CD14-positive monocyte (primary cell): ENCODE results near the gene CKAP4. TPM values are rescaled to one million over a fixed set of nuclear protein-coding genes. Genes with fewer than 3 reads are reported as not detected.

Experiments used
- DNase-seq, 3 donors: peaks; one replicate each; pipeline ENCODE4 v3.0.0-alpha.2; 2011 to 2022
- H2AFZ ChIP-seq: 2 replicates; pipeline ENCODE4 v1.6.0; 2012; ENCODE audit warnings: mild to moderate bottlenecking, low read depth, low read length, inconsistent platforms; ENCODE audit not compliant: insufficient read depth, poor library complexity, severe bottlenecking
- H3K27ac ChIP-seq, 2 donors: 1 replicate in 1 of 2; 2 replicates in 1 of 2; pipeline ENCODE4 v1.5.1; 2012 to 2013; ENCODE audit warnings: low read length in 2 of 2, control low read depth in 1 of 2, inconsistent platforms in 1 of 2, low read depth in 1 of 2, mild to moderate bottlenecking in 1 of 2
- H3K27me3 ChIP-seq, 2 donors: one replicate each; pipeline versions ENCODE4 v1.6.0 to v1.6.1; 2011 to 2013; ENCODE audit warnings: low read length in 2 of 2; ENCODE audit not compliant: control insufficient read depth in 2 of 2, insufficient read depth in 2 of 2
- H3K36me3 ChIP-seq, 2 donors: replicated peaks in 1 of 2; 1 replicate in 1 of 2; 2 replicates in 1 of 2; pipeline versions ENCODE4 v1.5.1 to v1.6.1; 2012 to 2013; ENCODE audit warnings: low read length in 2 of 2, control low read depth in 1 of 2, inconsistent platforms in 1 of 2, mild to moderate bottlenecking in 1 of 2; ENCODE audit not compliant: insufficient read depth in 2 of 2, control insufficient read depth in 1 of 2
- H3K4me1 ChIP-seq, 2 donors: 1 replicate in 1 of 2; 2 replicates in 1 of 2; pipeline versions ENCODE4 v1.5.1 to v1.6.1; 2012 to 2013; ENCODE audit warnings: low read length in 2 of 2, control low read depth in 1 of 2, inconsistent platforms in 1 of 2, mild to moderate bottlenecking in 1 of 2, moderate library complexity in 1 of 2; ENCODE audit not compliant: insufficient read depth in 2 of 2, control insufficient read depth in 1 of 2
- H3K4me2 ChIP-seq: replicated peaks from 2 replicates; pipeline ENCODE3; 2012; ENCODE audit warnings: low read length, moderate library complexity, mild to moderate bottlenecking; ENCODE audit not compliant: poor library complexity, severe bottlenecking; ENCODE audit errors: extremely low read depth
- H3K4me3 ChIP-seq, 3 experiments: fragments of 200-600 bp in 1 of 3; sonication (generic) in 1 of 3; replicated peaks in 1 of 3; 1 replicate in 2 of 3; 2 replicates in 1 of 3; pipeline ENCODE4 v1.5.1; 2011 to 2013; ENCODE audit warnings: low read length in 3 of 3, mild to moderate bottlenecking in 3 of 3, control low read depth in 2 of 3, low read depth in 2 of 3, inconsistent platforms in 1 of 3, moderate library complexity in 1 of 3
- H3K79me2 ChIP-seq: 2 replicates; pipeline ENCODE4 v1.6.0; 2012; ENCODE audit warnings: mild to moderate bottlenecking, control low read depth, inconsistent platforms, low read length, moderate library complexity; ENCODE audit not compliant: insufficient read depth
- H3K9ac ChIP-seq: 2 replicates; pipeline ENCODE4 v1.6.0; 2017; ENCODE audit warnings: low read length, mild to moderate bottlenecking; ENCODE audit not compliant: insufficient read depth, poor library complexity, severe bottlenecking
- H3K9me3 ChIP-seq, 2 donors: replicated peaks in 1 of 2; 1 replicate in 1 of 2; 2 replicates in 1 of 2; pipeline versions ENCODE4 v1.5.1 to v1.6.1; 2012 to 2013; ENCODE audit warnings: low read length in 2 of 2, control low read depth in 1 of 2; ENCODE audit not compliant: control insufficient read depth in 1 of 2, insufficient read depth in 1 of 2
- H4K20me1 ChIP-seq: 2 replicates; pipeline ENCODE4 v1.6.0; 2012; ENCODE audit warnings: mild to moderate bottlenecking, low read length, control low read depth, moderate library complexity; ENCODE audit not compliant: insufficient read depth
- H3K27ac Mint-ChIP-seq, 7 donors: one replicate each; pipeline ENCODE4 v1.8.0; 2020; ENCODE audit warnings: mild to moderate bottlenecking in 7 of 7, mixed read lengths in 7 of 7, moderate library complexity in 6 of 7, inconsistent platforms in 2 of 7
- H3K27me3 Mint-ChIP-seq, 3 donors: one replicate each; pipeline ENCODE4 v1.8.0; 2021 to 2022; ENCODE audit warnings: low read depth in 3 of 3, mild to moderate bottlenecking in 3 of 3, mixed read lengths in 3 of 3, moderate library complexity in 3 of 3, inconsistent platforms in 1 of 3
- H3K36me3 Mint-ChIP-seq, 2 donors: one replicate each; pipeline ENCODE4 v1.8.0; 2020; ENCODE audit warnings: mixed read lengths in 2 of 2, inconsistent platforms in 1 of 2, mild to moderate bottlenecking in 1 of 2
- H3K4me1 Mint-ChIP-seq: one replicate; pipeline ENCODE4 v1.8.0; 2020; ENCODE audit warnings: mild to moderate bottlenecking, mixed read lengths
- H3K4me3 Mint-ChIP-seq, 2 donors: one replicate each; pipeline ENCODE4 v1.8.0; 2020; ENCODE audit warnings: mild to moderate bottlenecking in 2 of 2, mixed read lengths in 2 of 2, moderate library complexity in 1 of 2
- H3K9me3 Mint-ChIP-seq, 7 donors: one replicate each; pipeline ENCODE4 v1.8.0; 2020 to 2022; ENCODE audit warnings: mixed read lengths in 7 of 7, mild to moderate bottlenecking in 6 of 7, moderate library complexity in 6 of 7, inconsistent platforms in 2 of 7
- CTCF ChIP-seq: fragments of 200-600 bp; IDR thresholded peaks from one replicate; pipeline ENCODE4 v1.8.0; 2022; ENCODE audit warnings: antibody characterized with exemption, mild to moderate bottlenecking
- WGBS: methylation state at CpG from one replicate; pipeline ENCODE4 v1.1.5; 2013; ENCODE audit warnings: missing lambda C conversion rate; ENCODE audit not compliant: insufficient coverage; 5-methylcytosine and 5-hydroxymethylcytosine counted together
- intact Hi-C, 2 donors: fragments of 100-400 bp; cut with micrococcal nuclease; formaldehyde crosslinking; loops; one replicate each; pipeline versions ENCODE4 v1.15.0 to v1.15.1; 2023
- polyA plus RNA-seq, 3 donors: library from polyadenylated mRNA; depleted of rRNA in 1 of 3; unstranded in 2 of 3; stranded (reverse) in 1 of 3; fragments of 300-500 nt in 2 of 3; fragments of >200 nt in 1 of 3; fragmentation: Illumina TruSeq in 2 of 3; gene quantifications; 1 replicate in 2 of 3; 2 replicates in 1 of 3; pipeline ENCODE4 v1.2.3, GENCODE V29; 2012 to 2021

The CKAP4 gene
- polyA plus RNA-seq, 3 donors: 46.9 to 59.4 (median 55.9) TPM

GRCh38 chr12:106224355-106224706 lies 23.5 kb downstream of the CKAP4 start:
- Histone ChIP-seq H3K4me2 (no peak overlapping the region), H2AFZ (peak overlapping the region; percentile 38), H3K9ac (no peak overlapping the region), H3K9me3 (no peaks in the 10 kb centered on the region), H3K4me1 (peaks cover 21 to 31% of the 10 kb centered on the region in 2 donors), H3K36me3 (no peaks in the 10 kb centered on the region), H3K4me3 (no peak overlapping the region), H3K79me2 (no peaks in the 10 kb centered on the region), H3K27me3 (peaks cover 4 to 9% of the 10 kb centered on the region in 2 donors), H4K20me1 (no peaks in the 10 kb centered on the region), H3K27ac (no peak overlapping the region)
- peak; percentile 34 for TF ChIP-seq CTCF
- intact Hi-C loops: loop anchor here (10.0 kb wide), 2 partner anchors 110 to 800 kb away; no protein-coding TSS in a partner anchor
- DNase-seq: no peak
- H3K27me3 Mint-ChIP-seq: peaks cover 12 to 32% (median 26%) of the 10 kb centered on the region in 3 donors
- peaks cover 32% of the 10 kb centered on the region for H3K4me1 Mint-ChIP-seq
- no peak overlapping the region for H3K4me3 Mint-ChIP-seq
- H3K27ac Mint-ChIP-seq: no peak overlapping the region
- 83% methylated on average over 2 of the region's 4 CpGs for WGBS
- H3K9me3 Mint-ChIP-seq: no peaks in the 10 kb centered on the region
- no peaks in the 10 kb centered on the region for H3K36me3 Mint-ChIP-seq

GRCh38 chr12:106223485-106224354 lies 24.1 kb downstream of the CKAP4 start:
- no peaks in the 10 kb centered on the region for H4K20me1 ChIP-seq
- WGBS: 3% methylated on average over 4 of the region's 9 CpGs
- H3K9me3 ChIP-seq: peaks cover 0 to 2% of the 10 kb centered on the region in 2 donors
- no peak overlapping the region for H3K4me2 ChIP-seq
- Mint-ChIP-seq H3K4me1 (peaks cover 26% of the 10 kb centered on the region), H3K27ac (no peak overlapping the region), H3K9me3 (peaks cover 0 to 5% (median 4%) of the 10 kb centered on the region in 7 donors), H3K27me3 (peaks cover 13 to 36% (median 28%) of the 10 kb centered on the region in 3 donors), H3K36me3 (no peaks in the 10 kb centered on the region), H3K4me3 (no peak overlapping the region)
- H3K79me2 ChIP-seq: no peaks in the 10 kb centered on the region
- no peaks in the 10 kb centered on the region for H3K36me3 ChIP-seq
- H3K9ac ChIP-seq: no peak overlapping the region
- peaks cover 18 to 26% of the 10 kb centered on the region in 2 donors for H3K4me1 ChIP-seq
- DNase-seq: peak; percentile 59 to 67 (median 60)
- H3K4me3 ChIP-seq: no peak overlapping the region
- intact Hi-C loops: loop anchor here (10.0 kb wide), 2 partner anchors 111 to 799 kb away; no protein-coding TSS in a partner anchor
- peak overlapping the region; percentile 38 for H2AFZ ChIP-seq
- H3K27ac ChIP-seq: no peak overlapping the region
- H3K27me3 ChIP-seq: peaks cover 4 to 13% of the 10 kb centered on the region in 2 donors
- TF ChIP-seq CTCF: peak; percentile 94
